ENCODE measurements around the gene GPR15LG. TPM values are rescaled to one million over a fixed set of nuclear protein-coding genes. Genes with fewer than 3 reads are reported as not detected.

Gene GPR15LG
- total RNA-seq, 1 experiment from 2014 or later = not detected

DNA sequence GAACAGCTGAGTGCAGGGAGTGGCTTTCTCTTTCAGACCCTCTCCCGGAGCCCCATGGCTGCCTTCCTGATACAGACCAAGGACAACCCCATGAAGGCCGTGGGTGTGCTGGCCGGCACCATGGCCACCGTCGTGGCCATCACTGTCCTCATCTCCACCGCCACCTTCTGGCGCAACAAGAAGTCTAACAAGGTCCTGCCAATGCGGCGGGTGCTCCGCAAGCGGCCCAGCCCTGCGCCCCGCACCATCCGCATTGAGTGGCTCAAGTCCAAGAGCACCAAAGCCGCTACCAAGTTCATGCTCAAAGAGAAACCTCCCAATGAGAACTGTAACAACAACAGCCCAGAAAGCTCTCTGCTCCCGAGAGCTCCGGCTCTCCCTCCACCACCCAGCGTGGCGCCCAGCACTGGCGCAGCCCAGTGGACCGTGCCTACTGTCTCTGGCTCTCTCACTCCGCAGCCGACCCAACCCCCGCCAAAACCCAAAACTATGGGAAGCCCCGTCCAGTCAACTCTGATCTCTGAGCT, 40.5 kb downstream of the GPR15LG start:
- Histone ChIP-seq H4K20me1 (ENCODE audit: insufficient read depth) (no peaks in the 10 kb centered on the region), H3K36me3 (ENCODE audit: control insufficient read depth in 1 of 2, insufficient read depth in 2 of 2, low read length in 2 of 2) (no peaks in the 10 kb centered on the region), H3K9me3 (ENCODE audit: control insufficient read depth in 1 of 2, insufficient read depth in 1 of 2, low read depth in 1 of 2, low read length in 2 of 2) (no peaks in the 10 kb centered on the region), H3K4me2 (ENCODE audit: low read length) (no peak overlapping the region), H3K9ac (ENCODE audit: low read length) (no peak overlapping the region), H3K27ac (ENCODE audit: low read depth, low read length) (no peak overlapping the region), H3K9me2 (ENCODE audit: insufficient read depth) (no peaks in the 10 kb centered on the region), H3K79me2 (ENCODE audit: insufficient read depth, low read length) (no peaks in the 10 kb centered on the region), H3K27me3 (ENCODE audit: insufficient read depth, low read length) (no peaks in the 10 kb centered on the region), H3K4me3 (replicated peaks in 1 of 2; ENCODE audit: low read depth in 1 of 2, low read length in 2 of 2) (no peak overlapping the region), H2AFZ (ENCODE audit: low read depth, low read length, poor library complexity, severe bottlenecking) (no peak overlapping the region), H3K4me1 (ENCODE audit: control insufficient read depth in 1 of 2, insufficient read depth in 2 of 2, low read length in 2 of 2) (no peaks in the 10 kb centered on the region)
- intact Hi-C loops (cut with micrococcal nuclease) = no loop called here
- TF ChIP-seq POLR2A (IDR thresholded peaks at IDR 0.05; ENCODE audit: borderline replicate concordance, extremely low read depth, insufficient read depth, insufficient read length) (no peak), CBX3 (IDR thresholded peaks at IDR 0.05; ENCODE audit: low read depth) (no peak), JUND (IDR thresholded peaks at IDR 0.05) (no peak), ZNF274 (IDR thresholded peaks at IDR 0.05; ENCODE audit: low read depth, low read length) (no peak), EZH2phosphoT487 (IDR thresholded peaks at IDR 0.05; ENCODE audit: borderline replicate concordance) (no peak), FOSL1 (IDR thresholded peaks at IDR 0.05; ENCODE audit: low read depth) (no peak), TCF7L2 (IDR thresholded peaks at IDR 0.05; ENCODE audit: borderline replicate concordance, extremely low read depth, insufficient read depth, insufficient read length) (no peak), ELF1 (IDR thresholded peaks at IDR 0.05; ENCODE audit: borderline replicate concordance, low read depth) (no peak), ZBTB33 (IDR thresholded peaks at IDR 0.05; ENCODE audit: extremely low read depth, insufficient replicate concordance, low read length) (no peak), SRF (IDR thresholded peaks at IDR 0.05; ENCODE audit: low read depth) (no peak), RAD21 (IDR thresholded peaks at IDR 0.05; ENCODE audit: low read depth) (no peak), YY1 (IDR thresholded peaks at IDR 0.05; ENCODE audit: extremely low read depth, insufficient replicate concordance, low read depth, low read length) (no peak)
- TF ChIP-seq, protein P1, sequence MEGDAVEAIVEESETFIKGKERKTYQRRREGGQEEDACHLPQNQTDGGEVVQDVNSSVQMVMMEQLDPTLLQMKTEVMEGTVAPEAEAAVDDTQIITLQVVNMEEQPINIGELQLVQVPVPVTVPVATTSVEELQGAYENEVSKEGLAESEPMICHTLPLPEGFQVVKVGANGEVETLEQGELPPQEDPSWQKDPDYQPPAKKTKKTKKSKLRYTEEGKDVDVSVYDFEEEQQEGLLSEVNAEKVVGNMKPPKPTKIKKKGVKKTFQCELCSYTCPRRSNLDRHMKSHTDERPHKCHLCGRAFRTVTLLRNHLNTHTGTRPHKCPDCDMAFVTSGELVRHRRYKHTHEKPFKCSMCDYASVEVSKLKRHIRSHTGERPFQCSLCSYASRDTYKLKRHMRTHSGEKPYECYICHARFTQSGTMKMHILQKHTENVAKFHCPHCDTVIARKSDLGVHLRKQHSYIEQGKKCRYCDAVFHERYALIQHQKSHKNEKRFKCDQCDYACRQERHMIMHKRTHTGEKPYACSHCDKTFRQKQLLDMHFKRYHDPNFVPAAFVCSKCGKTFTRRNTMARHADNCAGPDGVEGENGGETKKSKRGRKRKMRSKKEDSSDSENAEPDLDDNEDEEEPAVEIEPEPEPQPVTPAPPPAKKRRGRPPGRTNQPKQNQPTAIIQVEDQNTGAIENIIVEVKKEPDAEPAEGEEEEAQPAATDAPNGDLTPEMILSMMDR (IDR thresholded peaks at IDR 0.05 in 2 of 3, conservative IDR thresholded peaks at IDR 0.05 in 1 of 3; ENCODE audit: borderline replicate concordance in 1 of 3, insufficient read depth in 1 of 3, low read depth in 2 of 3, low read length in 2 of 3) = no peak
- TF ChIP-seq, protein P2, sequence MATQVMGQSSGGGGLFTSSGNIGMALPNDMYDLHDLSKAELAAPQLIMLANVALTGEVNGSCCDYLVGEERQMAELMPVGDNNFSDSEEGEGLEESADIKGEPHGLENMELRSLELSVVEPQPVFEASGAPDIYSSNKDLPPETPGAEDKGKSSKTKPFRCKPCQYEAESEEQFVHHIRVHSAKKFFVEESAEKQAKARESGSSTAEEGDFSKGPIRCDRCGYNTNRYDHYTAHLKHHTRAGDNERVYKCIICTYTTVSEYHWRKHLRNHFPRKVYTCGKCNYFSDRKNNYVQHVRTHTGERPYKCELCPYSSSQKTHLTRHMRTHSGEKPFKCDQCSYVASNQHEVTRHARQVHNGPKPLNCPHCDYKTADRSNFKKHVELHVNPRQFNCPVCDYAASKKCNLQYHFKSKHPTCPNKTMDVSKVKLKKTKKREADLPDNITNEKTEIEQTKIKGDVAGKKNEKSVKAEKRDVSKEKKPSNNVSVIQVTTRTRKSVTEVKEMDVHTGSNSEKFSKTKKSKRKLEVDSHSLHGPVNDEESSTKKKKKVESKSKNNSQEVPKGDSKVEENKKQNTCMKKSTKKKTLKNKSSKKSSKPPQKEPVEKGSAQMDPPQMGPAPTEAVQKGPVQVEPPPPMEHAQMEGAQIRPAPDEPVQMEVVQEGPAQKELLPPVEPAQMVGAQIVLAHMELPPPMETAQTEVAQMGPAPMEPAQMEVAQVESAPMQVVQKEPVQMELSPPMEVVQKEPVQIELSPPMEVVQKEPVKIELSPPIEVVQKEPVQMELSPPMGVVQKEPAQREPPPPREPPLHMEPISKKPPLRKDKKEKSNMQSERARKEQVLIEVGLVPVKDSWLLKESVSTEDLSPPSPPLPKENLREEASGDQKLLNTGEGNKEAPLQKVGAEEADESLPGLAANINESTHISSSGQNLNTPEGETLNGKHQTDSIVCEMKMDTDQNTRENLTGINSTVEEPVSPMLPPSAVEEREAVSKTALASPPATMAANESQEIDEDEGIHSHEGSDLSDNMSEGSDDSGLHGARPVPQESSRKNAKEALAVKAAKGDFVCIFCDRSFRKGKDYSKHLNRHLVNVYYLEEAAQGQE (IDR thresholded peaks at IDR 0.05; ENCODE audit: low read depth) = no peak
- ChIA-PET RAD21 (ENCODE audit: low non-redundant PET in 1 of 2, low total read pairs in 2 of 2, uncharacterized antibody in 2 of 2, unreplicated experiment in 2 of 2) (interaction anchor here in 1 of 2 experiments (0.6 to 0.9 kb wide), 2 partner anchors 88 to 323 kb away, joined by 3 to 7 read pairs; no protein-coding TSS in a partner anchor), CTCF (interaction anchor here (0.8 to 1.2 kb wide), 3 partner anchors 10 to 66 kb away, joined by 3 to 5 read pairs (median 4); no protein-coding TSS in a partner anchor), POLR2A (no interaction called here)
- DNase-seq (ENCODE audit: low read depth, low spot score) (no peak), ATAC-seq (peak; percentile 49)
- BruUV-seq (replicated peaks) = no TSS peak
